Natural killer cell (primary cell): Measurements from ENCODE around the gene DDX3X. TPM values are rescaled to one million over a fixed set of nuclear protein-coding genes. Genes with fewer than 3 reads are reported as not detected.

Source experiments
- ATAC-seq, 3 donors: fragments of 150-1000 bp in 2 of 3; fragments of 200-7000 bp in 1 of 3; cut with Tn5 transposase; 1 replicate in 1 of 3; 2 replicates in 2 of 3; pipeline ENCODE4 v1.10.0; 2021; ENCODE audit warnings: mild to moderate bottlenecking in 2 of 3, moderate library complexity in 2 of 3
- DNase-seq, 2 donors: peaks; one replicate each; pipeline versions ENCODE4 v3.0.0 to v3.0.0-alpha.2; 2013 to 2021; ENCODE audit warnings: mixed read lengths in 1 of 2
- H3K27ac ChIP-seq: one replicate; pipeline ENCODE4 v1.5.1; 2013; ENCODE audit warnings: mild to moderate bottlenecking, low read length
- H3K27me3 ChIP-seq: one replicate; pipeline ENCODE4 v1.6.1; 2013; ENCODE audit warnings: low read length; ENCODE audit not compliant: control insufficient read depth, insufficient read depth
- H3K36me3 ChIP-seq: one replicate; pipeline ENCODE4 v1.6.1; 2013; ENCODE audit warnings: low read length; ENCODE audit not compliant: control insufficient read depth, insufficient read depth
- H3K4me1 ChIP-seq: one replicate; pipeline ENCODE4 v1.6.1; 2013; ENCODE audit warnings: low read length; ENCODE audit not compliant: control insufficient read depth, insufficient read depth
- H3K4me3 ChIP-seq: one replicate; pipeline ENCODE4 v1.5.1; 2013; ENCODE audit warnings: low read length
- H3K9me3 ChIP-seq: one replicate; pipeline ENCODE4 v1.6.1; 2013; ENCODE audit warnings: low read length; ENCODE audit not compliant: control insufficient read depth, insufficient read depth
- H3K27ac Mint-ChIP-seq, 2 donors: one replicate each; pipeline ENCODE4 v1.8.0; 2022; ENCODE audit warnings: mild to moderate bottlenecking in 2 of 2, mixed read lengths in 2 of 2, moderate library complexity in 1 of 2
- H3K27me3 Mint-ChIP-seq, 2 donors: one replicate each; pipeline ENCODE4 v1.8.0; 2022; ENCODE audit warnings: low read depth in 2 of 2, mixed read lengths in 2 of 2
- H3K36me3 Mint-ChIP-seq: one replicate; pipeline ENCODE4 v1.8.0; 2022; ENCODE audit warnings: mixed read lengths
- H3K4me1 Mint-ChIP-seq, 2 donors: one replicate each; pipeline ENCODE4 v1.8.0; 2022; ENCODE audit warnings: mixed read lengths in 2 of 2
- H3K4me3 Mint-ChIP-seq: one replicate; pipeline ENCODE4 v1.8.0; 2022; ENCODE audit warnings: mild to moderate bottlenecking, moderate library complexity, mixed read lengths
- H3K9me3 Mint-ChIP-seq, 2 donors: one replicate each; pipeline ENCODE4 v1.8.0; 2022; ENCODE audit warnings: mixed read lengths in 2 of 2
- WGBS: methylation state at CpG from one replicate; pipeline ENCODE4 v1.1.7; 2013; ENCODE audit warnings: missing lambda C conversion rate; ENCODE audit not compliant: insufficient coverage; 5-methylcytosine and 5-hydroxymethylcytosine counted together
- intact Hi-C: fragments of 100-400 bp; cut with micrococcal nuclease; formaldehyde crosslinking; loops from one replicate; pipeline ENCODE4 v1.14.2; 2022
- total RNA-seq, 4 donors: library from RNA; stranded (reverse); fragments of 120-200 nt in 1 of 4; gene quantifications; one replicate each; pipeline versions ENCODE4 v1.2.3 to v1.2.4, GENCODE V29; 2013 to 2022
- TF ChIP-seq, protein P1 (sequence below): fragments of 200-600 bp; IDR thresholded peaks from one replicate; pipeline ENCODE4 v1.8.0; 2022; ENCODE audit warnings: antibody characterized with exemption

The DDX3X gene
- total RNA-seq, 3 donors from 2014 or later (not counting 1 experiment from before 2014, with no cell fraction given): 695 to 1,297 (median 1,054) TPM

GRCh38 chrX:41384051-41384705 lies 50.2 kb downstream of the DDX3X start:
- TF ChIP-seq, protein P1, sequence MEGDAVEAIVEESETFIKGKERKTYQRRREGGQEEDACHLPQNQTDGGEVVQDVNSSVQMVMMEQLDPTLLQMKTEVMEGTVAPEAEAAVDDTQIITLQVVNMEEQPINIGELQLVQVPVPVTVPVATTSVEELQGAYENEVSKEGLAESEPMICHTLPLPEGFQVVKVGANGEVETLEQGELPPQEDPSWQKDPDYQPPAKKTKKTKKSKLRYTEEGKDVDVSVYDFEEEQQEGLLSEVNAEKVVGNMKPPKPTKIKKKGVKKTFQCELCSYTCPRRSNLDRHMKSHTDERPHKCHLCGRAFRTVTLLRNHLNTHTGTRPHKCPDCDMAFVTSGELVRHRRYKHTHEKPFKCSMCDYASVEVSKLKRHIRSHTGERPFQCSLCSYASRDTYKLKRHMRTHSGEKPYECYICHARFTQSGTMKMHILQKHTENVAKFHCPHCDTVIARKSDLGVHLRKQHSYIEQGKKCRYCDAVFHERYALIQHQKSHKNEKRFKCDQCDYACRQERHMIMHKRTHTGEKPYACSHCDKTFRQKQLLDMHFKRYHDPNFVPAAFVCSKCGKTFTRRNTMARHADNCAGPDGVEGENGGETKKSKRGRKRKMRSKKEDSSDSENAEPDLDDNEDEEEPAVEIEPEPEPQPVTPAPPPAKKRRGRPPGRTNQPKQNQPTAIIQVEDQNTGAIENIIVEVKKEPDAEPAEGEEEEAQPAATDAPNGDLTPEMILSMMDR: no peak
- H3K4me3 ChIP-seq: no peak overlapping the region
- ATAC-seq (peak in 2 of 3 donors; percentile 46), DNase-seq (peak in 1 of 2 donors; percentile 80)
- H3K36me3 ChIP-seq: no peaks in the 10 kb centered on the region
- no peaks in the 10 kb centered on the region for H3K27me3 ChIP-seq
- H3K9me3 Mint-ChIP-seq: no peaks in the 10 kb centered on the region
- no peak overlapping the region for H3K4me3 Mint-ChIP-seq
- peaks cover 0 to 7% of the 10 kb centered on the region in 2 donors for H3K4me1 Mint-ChIP-seq
- no peaks in the 10 kb centered on the region for H3K36me3 Mint-ChIP-seq
- H3K9me3 ChIP-seq: no peaks in the 10 kb centered on the region
- no peak overlapping the region for H3K27ac ChIP-seq
- no peak overlapping the region for H3K27ac Mint-ChIP-seq
- WGBS: 68% methylated on average over 6 of the region's 10 CpGs
- intact Hi-C loops: no loop called here
- peaks cover 3% of the 10 kb centered on the region for H3K4me1 ChIP-seq
- H3K27me3 Mint-ChIP-seq: no peaks in the 10 kb centered on the region

DNA sequence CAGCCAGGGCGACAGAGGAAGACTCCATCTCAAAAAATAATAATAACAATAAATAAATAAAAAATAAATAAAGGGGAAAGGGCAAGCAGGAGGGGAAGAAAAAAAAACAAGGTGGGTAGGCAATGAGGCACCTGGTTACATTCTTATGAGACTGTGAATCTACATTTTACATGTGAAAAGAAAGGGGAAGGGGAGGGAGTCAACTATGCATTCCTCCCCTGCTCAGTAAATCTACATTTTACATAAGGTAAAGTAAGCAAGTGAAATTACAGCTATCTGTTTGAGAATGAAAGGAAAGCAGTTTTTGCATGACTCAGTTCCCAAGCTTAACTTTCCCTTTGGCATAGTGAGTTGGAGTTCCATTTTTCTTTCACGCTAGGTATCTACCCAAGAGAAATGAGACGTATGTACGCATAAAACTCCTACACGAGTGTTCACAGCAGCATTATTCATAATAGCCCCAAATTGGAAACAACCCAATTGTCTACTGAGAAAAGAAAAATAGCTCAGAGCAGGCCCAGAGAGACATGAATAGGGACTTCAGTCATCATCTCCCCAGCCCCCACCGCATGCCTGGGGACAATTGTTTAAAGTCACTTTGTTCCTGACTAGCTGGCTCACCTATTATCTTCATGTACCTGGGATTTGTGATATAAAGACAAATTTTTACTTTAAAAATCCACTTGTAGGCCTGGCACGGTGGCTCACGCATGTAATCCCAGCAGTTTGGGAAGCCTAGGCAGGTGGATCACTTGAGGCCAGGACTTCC lies 52.4 kb downstream of the DDX3X start:
- no peak overlapping the region for H3K4me3 ChIP-seq
- no peak overlapping the region for H3K27ac ChIP-seq
- WGBS: 91% methylated on average over 6 of the region's 8 CpGs
- peaks cover 3% of the 10 kb centered on the region for H3K4me1 ChIP-seq
- intact Hi-C loops: no loop called here
- Mint-ChIP-seq H3K4me3 (no peak overlapping the region), H3K4me1 (peaks cover 0 to 7% of the 10 kb centered on the region in 2 donors), H3K27ac (no peak overlapping the region), H3K27me3 (peaks cover 0 to 3% of the 10 kb centered on the region in 2 donors), H3K36me3 (no peaks in the 10 kb centered on the region), H3K9me3 (no peaks in the 10 kb centered on the region)
- TF ChIP-seq, protein P1: no peak
- DNase-seq (no peak), ATAC-seq (no peak)
- H3K36me3 ChIP-seq: no peaks in the 10 kb centered on the region
- no peaks in the 10 kb centered on the region for H3K27me3 ChIP-seq
- no peaks in the 10 kb centered on the region for H3K9me3 ChIP-seq

DNA sequence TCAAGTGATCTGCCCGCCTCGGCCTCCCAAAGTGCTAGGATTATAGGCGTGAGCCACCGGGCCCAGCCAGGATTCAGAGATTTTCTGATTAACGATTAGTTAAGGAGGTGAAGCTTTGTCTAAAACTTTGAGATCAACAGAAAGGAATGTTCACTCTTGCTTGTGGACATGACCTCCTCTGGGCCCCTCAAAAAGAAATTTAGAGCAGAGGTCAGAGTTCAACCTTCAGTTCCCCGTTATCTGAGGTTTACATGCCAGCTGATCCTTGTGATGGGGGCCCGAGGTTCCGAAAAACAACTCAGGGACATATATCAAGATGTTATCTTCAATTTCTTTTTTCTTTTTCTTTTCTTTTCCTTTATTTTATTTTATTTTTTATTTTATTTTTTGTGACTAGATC lies 54.6 kb downstream of the DDX3X start:
- Histone ChIP-seq H3K9me3 (no peaks in the 10 kb centered on the region), H3K27ac (no peak overlapping the region), H3K36me3 (no peaks in the 10 kb centered on the region), H3K27me3 (no peaks in the 10 kb centered on the region), H3K4me1 (peaks cover 3% of the 10 kb centered on the region), H3K4me3 (no peak overlapping the region)
- no peak for ATAC-seq
- TF ChIP-seq, protein P1: no peak
- intact Hi-C loops: no loop called here
- 96% methylated on average over 6 of the region's 8 CpGs for WGBS
- H3K4me3 Mint-ChIP-seq: no peak overlapping the region
- H3K27ac Mint-ChIP-seq: no peak overlapping the region
- no peak for DNase-seq
- no peaks in the 10 kb centered on the region for H3K9me3 Mint-ChIP-seq
- H3K36me3 Mint-ChIP-seq: no peaks in the 10 kb centered on the region
- peaks cover 0 to 3% of the 10 kb centered on the region in 2 donors for H3K27me3 Mint-ChIP-seq
- no peaks in the 10 kb centered on the region for H3K4me1 Mint-ChIP-seq
